GM23248 (cell line): Measurements from ENCODE around the gene SAMD4B.

ENCODE experiments used
- EZH2 ChIP-seq: fragments of 200-600 bp; sonication (generic); IDR thresholded peaks from 2 replicates; pipeline ENCODE4 v1.6.1; 2018; ENCODE audit warnings: antibody characterized with exemption, mild to moderate bottlenecking; ENCODE audit not compliant: insufficient read depth, poor library complexity, severe bottlenecking
- EZH2phosphoT487 ChIP-seq: fragments of 200-600 bp; sonication (generic); IDR thresholded peaks from 2 replicates; pipeline ENCODE4 v1.6.1; 2018; ENCODE audit warnings: antibody characterized with exemption, moderate library complexity, mild to moderate bottlenecking, low read depth; ENCODE audit not compliant: insufficient read depth

DNA sequence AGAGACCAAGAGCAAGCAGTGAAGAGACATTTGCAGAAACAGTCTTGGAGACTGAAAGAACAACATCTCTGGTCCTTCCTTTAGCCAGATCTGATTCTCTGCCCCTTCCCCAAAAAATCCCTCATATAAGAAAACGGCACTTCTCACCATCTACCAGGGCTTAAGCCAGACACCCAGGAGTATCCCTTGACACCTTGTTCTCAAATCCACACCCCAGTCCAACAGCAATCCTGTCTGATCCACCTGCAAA lies 68.5 kb downstream of the SAMD4B start:
- TF ChIP-seq EZH2 (no peak), EZH2phosphoT487 (no peak)
